Transverse colon (tissue), 4 donors: ENCODE results near the gene SLC45A2. TPM values are rescaled to one million over a fixed set of nuclear protein-coding genes. Genes with fewer than 3 reads are reported as not detected.

Experiments
- DNase-seq: peaks from one replicate; pipeline ENCODE4 v3.0.0-alpha.2; 2019
- H3K27ac ChIP-seq, 4 donors: fragments of 200-600 bp; sonication (generic); 2 replicates each; pipeline ENCODE4 v1.5.1; 2016 to 2018; ENCODE audit warnings: inconsistent platforms in 4 of 4
- H3K27me3 ChIP-seq: fragments of 200-600 bp; sonication (generic); 2 replicates; pipeline ENCODE4 v1.5.1; 2017; ENCODE audit warnings: inconsistent platforms
- H3K36me3 ChIP-seq, 4 donors: fragments of 200-600 bp; sonication (generic); 2 replicates each; pipeline ENCODE4 v1.5.1; 2017 to 2019; ENCODE audit warnings: inconsistent platforms in 4 of 4
- H3K4me1 ChIP-seq, 4 donors: fragments of 200-600 bp; sonication (generic); 2 replicates each; pipeline ENCODE4 v1.5.1; 2017 to 2020; ENCODE audit warnings: inconsistent platforms in 4 of 4
- H3K4me3 ChIP-seq, 4 donors: fragments of 200-600 bp; sonication (generic); 1 replicate in 1 of 4; 2 replicates in 3 of 4; pipeline versions ENCODE4 v1.5.1 to v1.6.1; 2017 to 2019; ENCODE audit warnings: inconsistent platforms in 4 of 4
- H3K9me3 ChIP-seq, 2 donors: fragments of 200-600 bp; sonication (generic); 2 replicates each; pipeline ENCODE4 v1.5.1; 2017 to 2019; ENCODE audit warnings: inconsistent platforms in 2 of 2
- EP300 ChIP-seq: sonication (generic); formaldehyde crosslinking; IDR thresholded peaks from one replicate; pipeline ENCODE4 v1.6.1; 2017; ENCODE audit warnings: antibody characterized with exemption, low read depth
- POLR2A ChIP-seq: fragments of 450-650 bp; IDR thresholded peaks from one replicate; pipeline ENCODE4 v1.6.1; 2016; ENCODE audit warnings: antibody characterized with exemption, mild to moderate bottlenecking, moderate library complexity
- POLR2AphosphoS5 ChIP-seq, 3 donors: sonication (generic); formaldehyde crosslinking; IDR thresholded peaks; one replicate each; pipeline ENCODE4 v1.6.1; 2016; ENCODE audit warnings: antibody characterized with exemption in 3 of 3
- whole genome bisulfite sequencing, 2 donors: methylation state at CpG; one replicate each; pipeline ENCODE4 v1.1.5; 2018; ENCODE audit warnings: low coverage in 1 of 2; 5-methylcytosine and 5-hydroxymethylcytosine counted together
- in situ Hi-C, 4 donors: fragments of 200-750 bp; cut with MboI; loops; one replicate each; pipeline versions ENCODE4 v1.15.0 to v1.15.1; 2017; ENCODE audit warnings: low sequenced_read_pairs in 3 of 4, low pct_ligation_motif_present in 1 of 4, low pct_unique_long_range_greater_than_20kb in 1 of 4
- intact Hi-C: fragments of 100-400 bp; cut with DNase I; formaldehyde crosslinking; loops from one replicate; pipeline ENCODE4 v1.15.1; 2023; ENCODE audit warnings: low total_unique reads
- total RNA-seq, 4 donors: library from RNA; depleted of rRNA; stranded (reverse); fragments of >200 nt; gene quantifications; one replicate each; pipeline ENCODE4 v1.1.0, GENCODE V29; 2016
- TF ChIP-seq, protein P1 (sequence below), 5 experiments: fragments of 200-600 bp in 3 of 5; fragments of 450-650 bp in 2 of 5; sonication (generic) in 3 of 5; IDR thresholded peaks; 1 replicate in 2 of 5; 2 replicates in 3 of 5; pipeline ENCODE4 v1.5.1; 2016 to 2017; ENCODE audit warnings: antibody characterized with exemption in 5 of 5, inconsistent platforms in 3 of 5, mild to moderate bottlenecking in 2 of 5, moderate library complexity in 1 of 5

The SLC45A2 gene
- total RNA-seq, 4 donors from 2014 or later: 0.95 to 1.6 TPM; not detected in 2

DNA sequence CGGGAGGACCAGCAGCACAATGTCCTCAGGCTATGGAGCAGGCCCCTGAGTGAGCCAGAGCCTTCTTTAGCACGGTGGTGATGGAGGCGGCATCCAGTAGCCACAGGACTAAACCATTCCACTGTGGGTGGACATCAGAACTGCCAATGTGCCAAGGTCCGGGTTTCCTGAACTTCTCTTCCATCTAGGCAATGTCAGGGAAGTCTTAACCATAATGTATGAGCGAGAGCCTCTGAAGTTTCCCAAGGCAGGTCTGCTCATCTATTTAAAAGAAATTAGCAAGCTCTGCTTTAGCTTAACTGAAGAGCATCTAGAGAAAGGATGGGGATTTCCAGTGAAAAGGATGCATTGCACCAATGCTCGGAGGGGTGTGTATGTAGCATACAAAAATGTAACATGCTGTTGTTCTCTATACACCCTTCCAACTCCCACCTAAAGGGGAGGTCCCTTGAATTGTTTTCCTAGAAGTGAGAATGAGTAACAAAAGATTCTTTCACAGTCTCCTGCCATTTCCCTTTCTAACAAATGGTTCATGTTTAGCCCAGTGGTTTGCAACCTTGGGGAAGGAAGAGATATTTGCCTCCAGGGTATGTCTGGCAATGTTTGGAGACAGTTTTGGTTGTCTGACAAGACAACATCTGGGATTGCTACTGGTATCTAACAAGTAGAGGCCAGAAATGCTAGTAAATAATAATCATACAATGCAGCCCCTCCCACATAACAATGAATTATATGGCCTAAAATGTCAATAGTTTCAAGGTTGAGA is 54.4 kb downstream of the SLC45A2 start:
- 83 to 100% methylated on average over 1 to 6 of the region's 6 CpGs for WGBS, 2 donors
- Histone ChIP-seq H3K27ac (no peak overlapping the region), H3K4me1 (no peaks in the 10 kb centered on the region), H3K9me3 (no peaks in the 10 kb centered on the region), H3K27me3 (no peaks in the 10 kb centered on the region), H3K36me3 (no peaks in the 10 kb centered on the region), H3K4me3 (no peak overlapping the region)
- no peak for DNase-seq
- intact Hi-C loops: loop anchor here (10.0 kb wide), 1 partner anchor 495 kb away; no protein-coding TSS in a partner anchor
- TF ChIP-seq, protein P1, sequence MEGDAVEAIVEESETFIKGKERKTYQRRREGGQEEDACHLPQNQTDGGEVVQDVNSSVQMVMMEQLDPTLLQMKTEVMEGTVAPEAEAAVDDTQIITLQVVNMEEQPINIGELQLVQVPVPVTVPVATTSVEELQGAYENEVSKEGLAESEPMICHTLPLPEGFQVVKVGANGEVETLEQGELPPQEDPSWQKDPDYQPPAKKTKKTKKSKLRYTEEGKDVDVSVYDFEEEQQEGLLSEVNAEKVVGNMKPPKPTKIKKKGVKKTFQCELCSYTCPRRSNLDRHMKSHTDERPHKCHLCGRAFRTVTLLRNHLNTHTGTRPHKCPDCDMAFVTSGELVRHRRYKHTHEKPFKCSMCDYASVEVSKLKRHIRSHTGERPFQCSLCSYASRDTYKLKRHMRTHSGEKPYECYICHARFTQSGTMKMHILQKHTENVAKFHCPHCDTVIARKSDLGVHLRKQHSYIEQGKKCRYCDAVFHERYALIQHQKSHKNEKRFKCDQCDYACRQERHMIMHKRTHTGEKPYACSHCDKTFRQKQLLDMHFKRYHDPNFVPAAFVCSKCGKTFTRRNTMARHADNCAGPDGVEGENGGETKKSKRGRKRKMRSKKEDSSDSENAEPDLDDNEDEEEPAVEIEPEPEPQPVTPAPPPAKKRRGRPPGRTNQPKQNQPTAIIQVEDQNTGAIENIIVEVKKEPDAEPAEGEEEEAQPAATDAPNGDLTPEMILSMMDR (IDR thresholded peaks at IDR 0.05): no peak
- TF ChIP-seq POLR2A (no peak), EP300 (no peak), POLR2AphosphoS5 (IDR thresholded peaks at IDR 0.05) (no peak)
- in situ Hi-C loops: loop anchor here in 3 of 4 donors (10.0 to 25.0 kb wide), 3 partner anchors 468 to 495 kb away; partner anchors contain the start of gene TARS1 (in 1 of the 3)

DNA sequence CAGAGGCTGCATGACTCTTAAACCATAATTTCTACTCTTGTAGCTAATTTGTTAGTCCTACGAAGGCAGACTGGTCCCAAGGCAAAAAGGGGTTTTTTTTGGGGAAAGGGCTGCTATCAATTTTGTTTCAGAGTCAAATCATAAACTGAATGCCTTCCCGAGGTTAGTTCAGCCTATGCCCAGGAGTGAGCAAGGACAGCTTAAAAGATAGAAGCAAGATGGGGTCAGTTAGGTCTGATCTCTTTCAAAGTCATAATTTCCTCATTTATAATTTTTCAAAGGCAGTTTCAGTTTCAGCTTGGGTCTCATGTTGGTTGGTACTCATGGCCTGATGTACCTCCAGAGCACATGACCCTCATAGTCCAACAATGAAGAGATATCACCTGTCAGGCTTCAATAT is 56.2 kb downstream of the SLC45A2 start:
- H3K9me3 ChIP-seq: no peaks in the 10 kb centered on the region
- TF ChIP-seq EP300 (no peak), POLR2A (no peak), POLR2AphosphoS5 (IDR thresholded peaks at IDR 0.05) (no peak)
- TF ChIP-seq, protein P1 (IDR thresholded peaks at IDR 0.05): no peak
- H3K27me3 ChIP-seq: no peaks in the 10 kb centered on the region
- H3K36me3 ChIP-seq: no peaks in the 10 kb centered on the region
- in situ Hi-C loops (loop anchor here in 2 of 4 donors (25.0 kb wide), 2 partner anchors 466 to 491 kb away; partner anchors contain the start of gene TARS1 (in 1 of the 2)), intact Hi-C loops (no loop called here)
- no peak overlapping the region for H3K27ac ChIP-seq
- H3K4me3 ChIP-seq: no peak overlapping the region
- 0 to 75% methylated on average over 1 to 2 of the region's 2 CpGs for WGBS, 2 donors
- no peaks in the 10 kb centered on the region for H3K4me1 ChIP-seq
- no peak for DNase-seq

DNA sequence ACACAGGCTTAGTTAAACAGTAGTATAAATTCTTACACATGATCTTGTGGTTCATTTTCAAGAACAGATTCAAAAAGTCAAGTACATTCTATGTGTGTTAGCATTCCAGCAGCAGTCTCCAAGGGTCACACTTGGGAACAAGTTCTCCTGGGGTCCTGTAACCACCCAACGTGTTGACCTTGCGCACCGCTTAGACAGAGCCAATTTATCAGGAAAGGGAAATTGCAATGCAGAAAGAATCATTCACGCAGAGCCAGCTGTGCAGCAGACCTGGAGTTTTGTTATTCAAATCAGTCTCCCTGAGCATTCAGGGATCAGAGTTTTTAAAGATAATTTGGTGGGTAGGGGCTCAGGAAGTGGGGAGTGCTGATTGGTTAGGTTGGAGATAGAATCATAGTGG is 56.8 kb downstream of the SLC45A2 start:
- H3K27me3 ChIP-seq: no peaks in the 10 kb centered on the region
- H3K4me3 ChIP-seq: no peak overlapping the region
- TF ChIP-seq POLR2A (no peak), POLR2AphosphoS5 (IDR thresholded peaks at IDR 0.05) (no peak), EP300 (no peak)
- TF ChIP-seq, protein P1 (IDR thresholded peaks at IDR 0.05): no peak
- H3K9me3 ChIP-seq: no peaks in the 10 kb centered on the region
- H3K36me3 ChIP-seq: no peaks in the 10 kb centered on the region
- DNase-seq: no peak
- no peaks in the 10 kb centered on the region for H3K4me1 ChIP-seq
- WGBS, 2 donors: 66% methylated on average over 4 of the region's 4 CpGs; no CpG with 5 or more reads in 1 of the 2 donors
- H3K27ac ChIP-seq: no peak overlapping the region
- intact Hi-C loops (no loop called here), in situ Hi-C loops (loop anchor here in 2 of 4 donors (25.0 kb wide), 2 partner anchors 465 to 490 kb away; partner anchors contain the start of gene TARS1 (in 1 of the 2))

DNA sequence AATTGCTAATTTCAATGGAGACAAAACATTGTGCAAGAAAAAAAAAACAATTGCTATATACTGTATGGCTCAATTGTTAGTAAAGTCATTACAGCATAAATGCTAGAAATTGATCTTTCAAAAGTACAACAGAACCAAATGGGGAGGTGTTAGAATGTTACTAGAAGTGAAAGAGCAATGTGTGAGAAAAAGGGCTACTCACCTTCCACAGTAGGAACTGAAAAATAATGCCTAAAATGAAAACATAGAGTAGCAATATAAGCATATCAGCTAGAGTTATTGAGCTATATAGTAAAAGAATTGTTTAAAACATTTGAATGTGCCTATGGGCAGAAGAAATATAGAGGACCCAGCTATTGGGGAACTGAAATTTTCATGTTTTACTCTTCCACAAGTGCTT is 59.2 kb downstream of the SLC45A2 start:
- Histone ChIP-seq H3K4me1 (no peaks in the 10 kb centered on the region), H3K36me3 (no peaks in the 10 kb centered on the region), H3K27me3 (no peaks in the 10 kb centered on the region), H3K9me3 (no peaks in the 10 kb centered on the region), H3K27ac (no peak overlapping the region), H3K4me3 (no peak overlapping the region)
- in situ Hi-C loops (loop anchor here in 2 of 4 donors (25.0 kb wide), 2 partner anchors 463 to 488 kb away; partner anchors contain the start of gene TARS1 (in 1 of the 2)), intact Hi-C loops (no loop called here)
- no peak for DNase-seq
- TF ChIP-seq EP300: no peak
- no peak for TF ChIP-seq POLR2AphosphoS5 (IDR thresholded peaks at IDR 0.05)
- TF ChIP-seq, protein P1 (IDR thresholded peaks at IDR 0.05): no peak
- no peak for TF ChIP-seq POLR2A
